PC-3 (cell line): ENCODE data around the gene HEPHL1.

Experiments used
- CTCF ChIP-seq: fragments of 300-600 bp; sonication (generic); conservative IDR thresholded peaks from 2 replicates; pipeline ENCODE4 v1.5.1; 2017; ENCODE audit warnings: antibody characterized with exemption, low read depth, mild to moderate bottlenecking, low read length
- EZH2 ChIP-seq: fragments of 300-600 bp; sonication (generic); IDR thresholded peaks from one replicate; pipeline ENCODE4 v1.6.1; 2017; ENCODE audit warnings: antibody characterized with exemption, mild to moderate bottlenecking, low read length; ENCODE audit not compliant: unreplicated experiment
- EZH2phosphoT487 ChIP-seq: fragments of 300-600 bp; sonication (generic); IDR thresholded peaks from 2 replicates; pipeline ENCODE4 v1.6.1; 2018; ENCODE audit warnings: mild to moderate bottlenecking, antibody characterized with exemption, low read length, borderline replicate concordance

GRCh38 chr11:93983542-93984195 lies 37.5 kb upstream of the HEPHL1 start:
- TF ChIP-seq EZH2phosphoT487 (no peak), CTCF (no peak), EZH2 (no peak)
